Activated CD8-positive, alpha-beta memory T cell treated with anti-CD3 and anti-CD28 coated beads for 48 hours (primary cell): ENCODE results near the gene USP22.

Experiments used
- DNase-seq, 3 experiments: peaks; one replicate each; pipeline ENCODE4 v3.0.0-alpha.2; 2020; ENCODE audit warnings: low read depth in 2 of 3, low spot score in 2 of 3

USP22 gene

DNA sequence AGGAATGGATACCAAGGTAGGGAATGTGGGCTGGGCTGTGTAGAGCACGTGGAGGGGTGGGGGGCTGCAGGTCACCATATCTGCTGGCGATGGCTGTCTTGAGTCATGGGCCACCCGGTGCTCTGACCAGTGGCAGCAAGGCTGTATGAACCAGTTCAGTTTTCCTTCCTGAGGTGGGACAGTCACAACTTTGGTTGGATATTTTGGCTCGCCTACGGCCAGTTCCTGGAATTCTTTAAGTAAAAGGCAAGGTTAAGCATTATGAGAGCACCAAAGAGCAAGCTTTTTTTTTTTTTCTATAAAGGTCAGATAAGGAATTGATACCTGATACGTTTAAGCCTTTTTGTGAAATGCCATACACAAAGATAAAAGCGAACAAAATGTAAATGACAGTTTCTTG, 81.9 kb downstream of the USP22 start:
- DNase-seq, result no peak

GRCh38 chr17:20955427-20956323, 87.1 kb downstream of the USP22 start:
- DNase-seq, result no peak

GRCh38 chr17:20954794-20955193, 88.0 kb downstream of the USP22 start:
- no peak for DNase-seq

- DNase-seq, result no peak
Measured at GRCh38 chr17:20952183-20952582, 90.6 kb downstream of the USP22 start.
